ENCODE measurements around the gene CBLIF. TPM values are rescaled to one million over a fixed set of nuclear protein-coding genes. Genes with fewer than 3 reads are reported as not detected.

The CBLIF gene
- total RNA-seq, 2 donors from 2014 or later, result 1.8 TPM; not detected in 1

Other genes with a start within 250 kb of the CBLIF start
- gene OSBP, start 229.7 kb downstream of the CBLIF start, total RNA-seq, result 10 to 100 TPM; 38.4 to 41.8 TPM
- gene PATL1, start 176.5 kb downstream of the CBLIF start, total RNA-seq, result 10 to 100 TPM in 1 of 2 donors, 1 to 10 TPM in 1; 9.3 to 16.3 TPM
- gene OR10V1, start 131.7 kb downstream of the CBLIF start, total RNA-seq, result not detected
- gene STX3, start 90.1 kb downstream of the CBLIF start, total RNA-seq, result 10 to 100 TPM; 25.7 to 32.2 TPM
- 10 to 100 TPM; 23.6 to 28.1 TPM for gene MRPL16, start 34.7 kb downstream of the CBLIF start, total RNA-seq
- gene TCN1, start 21.0 kb upstream of the CBLIF start, total RNA-seq, result not detected
- not detected for gene OOSP3, start 33.3 kb upstream of the CBLIF start, total RNA-seq
- not detected for gene OOSP1, start 92.9 kb upstream of the CBLIF start, total RNA-seq
- not detected for gene OOSP4A, start 118.5 kb upstream of the CBLIF start, total RNA-seq
- not detected for gene OOSP4B, start 171.7 kb upstream of the CBLIF start, total RNA-seq
- gene OOSP2, start 194.9 kb upstream of the CBLIF start, total RNA-seq, result not detected
- gene MS4A3, start 211.2 kb upstream of the CBLIF start, total RNA-seq, result not detected
- 1 to 10 TPM; 1.1 to 5.9 TPM for gene MS4A2, start 243.2 kb upstream of the CBLIF start, total RNA-seq